DMS114 treated with DMSO at 0.1 percent for 48 hours (cell line): ENCODE results near the gene GPHN.
"Not testable (repeated sequence)": the region's sequence is repeated elsewhere in the genome, so short reads cannot be mapped to it uniquely, and the experiment has no call there.

Experiments
- DNase-seq: peaks from one replicate; lab custom pipeline; 2025; ENCODE audit not compliant: unreplicated experiment; lab: John Stamatoyannopoulos, UW

The GPHN gene

GRCh38 chr14:66758031-66758613 lies 250.2 kb downstream of the GPHN start:
- no peak for DNase-seq

DNA sequence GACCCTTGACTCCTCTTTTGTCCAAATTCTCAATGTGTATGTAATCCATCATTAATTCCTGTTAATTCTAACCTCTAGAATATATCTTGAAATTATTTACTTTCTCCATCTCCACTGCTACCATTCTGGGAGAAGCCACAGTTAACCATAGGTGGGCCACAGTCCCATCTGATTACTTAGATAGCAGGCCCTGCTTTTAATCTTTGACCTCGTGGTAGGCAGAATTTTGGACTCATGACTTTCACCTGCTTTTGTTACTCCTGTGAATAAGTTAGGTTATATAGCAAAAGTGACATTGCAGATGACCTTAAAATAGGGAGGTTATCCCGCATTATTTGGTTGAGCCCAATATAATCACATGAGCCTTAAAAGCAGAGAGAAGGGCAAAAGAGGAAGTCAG lies 264.2 kb downstream of the GPHN start:
- DNase-seq, result no peak

- no peak for DNase-seq
Observed at GRCh38 chr14:66782853-66783252, 274.9 kb downstream of the GPHN start.

DNA sequence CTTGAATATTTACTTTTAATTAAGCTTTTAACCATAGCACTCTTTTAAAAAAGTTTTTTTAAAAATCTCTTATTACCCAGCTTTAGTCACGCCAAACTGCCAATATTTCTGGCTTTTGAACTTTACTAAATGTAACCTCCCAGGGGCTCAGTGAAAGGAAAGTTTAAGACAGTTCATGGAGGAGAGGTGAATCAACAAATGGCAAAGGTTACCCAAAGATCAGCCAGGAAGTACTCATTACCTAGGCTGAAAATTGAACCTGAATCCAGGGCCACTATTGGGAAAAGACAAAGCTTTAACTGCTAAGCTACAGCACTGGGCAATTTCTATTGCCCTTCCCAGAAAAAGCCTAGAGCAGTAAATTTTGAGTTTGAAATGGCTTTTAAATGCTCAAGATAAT lies 282.2 kb downstream of the GPHN start:
- no peak for DNase-seq

GRCh38 chr14:66802962-66803361 lies 295.0 kb downstream of the GPHN start:
- DNase-seq, result no peak

DNA sequence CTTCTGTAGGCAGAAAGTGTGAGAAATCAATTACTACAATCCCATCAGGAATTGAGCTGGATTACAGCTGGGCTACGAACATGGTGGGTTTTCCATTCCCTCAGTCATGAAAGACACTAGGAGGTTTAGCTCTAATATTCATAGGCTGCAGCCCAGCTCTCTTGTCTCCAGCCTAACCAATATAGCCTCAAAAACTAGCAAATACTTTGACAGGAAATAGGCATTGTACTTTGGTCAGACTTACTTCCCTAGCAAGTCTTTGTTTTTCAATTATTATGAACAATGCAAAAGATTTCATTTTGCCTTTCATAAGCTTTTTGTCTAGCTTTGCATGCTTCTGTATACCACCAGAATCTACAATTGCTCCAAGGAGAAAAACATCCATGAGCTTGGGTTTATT lies 296.2 kb downstream of the GPHN start:
- DNase-seq, result no peak

GRCh38 chr14:66813636-66814035 lies 305.7 kb downstream of the GPHN start:
- no peak for DNase-seq

- no peak for DNase-seq
Observed at GRCh38 chr14:66815687-66816086, 307.7 kb downstream of the GPHN start.

- no peak for DNase-seq
Observed at GRCh38 chr14:66824251-66824650, 316.3 kb downstream of the GPHN start.

DNA sequence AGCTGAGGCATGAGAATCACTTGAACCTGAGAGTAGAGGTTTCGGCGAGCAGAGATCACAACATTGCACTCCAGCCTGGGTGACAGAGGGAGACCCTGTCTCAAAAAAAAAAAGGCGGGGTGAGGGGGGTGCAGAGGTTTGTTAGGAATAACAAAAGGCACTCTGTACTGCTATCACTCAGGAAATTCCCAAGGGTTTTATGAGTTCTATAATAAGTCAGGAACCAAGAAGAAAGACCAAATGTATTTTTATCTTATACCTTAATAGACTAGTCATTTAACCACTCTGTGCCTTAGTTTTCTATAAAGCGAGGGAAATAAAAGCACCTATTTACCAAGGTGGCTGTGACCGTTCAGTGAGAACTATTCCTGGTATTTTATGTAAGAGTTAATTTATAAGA lies 319.2 kb downstream of the GPHN start:
- no peak for DNase-seq

DNA sequence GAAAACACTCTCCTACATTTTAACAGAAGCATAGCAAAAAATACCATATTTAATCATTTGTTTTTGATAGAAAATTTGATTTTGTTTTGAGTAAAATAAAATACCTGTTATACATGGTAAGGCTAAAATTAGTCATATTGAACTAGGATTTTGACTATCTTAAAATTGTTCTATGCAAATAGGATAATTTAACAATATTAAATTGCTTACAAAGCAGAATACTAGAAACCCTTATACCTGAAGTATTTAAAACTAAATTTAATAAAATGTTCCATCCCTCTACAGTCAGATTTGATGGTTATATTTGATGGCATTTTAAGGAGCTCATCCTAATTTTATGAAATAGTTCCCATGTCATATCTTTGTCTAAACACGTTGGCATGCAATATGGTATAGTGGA lies 323.2 kb downstream of the GPHN start:
- DNase-seq, result no peak

- no peak for DNase-seq
Observed at GRCh38 chr14:66833816-66834215, 325.9 kb downstream of the GPHN start.

DNA sequence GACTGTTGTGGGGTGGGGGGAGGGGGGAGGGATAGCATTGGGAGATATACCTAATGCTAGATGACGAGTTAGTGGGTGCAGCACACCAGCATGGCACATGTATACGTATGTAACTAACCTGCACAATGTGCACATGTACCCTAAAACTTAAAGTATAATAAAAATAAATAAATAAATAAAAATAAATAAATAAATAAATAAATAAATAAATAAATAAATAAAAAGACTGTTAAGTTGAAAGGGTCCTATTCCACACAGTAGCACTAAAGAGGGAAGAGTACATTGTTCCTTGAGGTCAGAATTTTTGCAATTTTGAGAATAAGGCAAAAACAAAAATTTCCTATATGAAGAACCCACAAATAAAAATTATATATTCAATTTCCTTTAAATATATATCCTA lies 329.5 kb downstream of the GPHN start:
- DNase-seq, result not testable (repeated sequence)

- DNase-seq, result no peak
Observed at GRCh38 chr14:66842911-66843512, 335.1 kb downstream of the GPHN start.

DNA sequence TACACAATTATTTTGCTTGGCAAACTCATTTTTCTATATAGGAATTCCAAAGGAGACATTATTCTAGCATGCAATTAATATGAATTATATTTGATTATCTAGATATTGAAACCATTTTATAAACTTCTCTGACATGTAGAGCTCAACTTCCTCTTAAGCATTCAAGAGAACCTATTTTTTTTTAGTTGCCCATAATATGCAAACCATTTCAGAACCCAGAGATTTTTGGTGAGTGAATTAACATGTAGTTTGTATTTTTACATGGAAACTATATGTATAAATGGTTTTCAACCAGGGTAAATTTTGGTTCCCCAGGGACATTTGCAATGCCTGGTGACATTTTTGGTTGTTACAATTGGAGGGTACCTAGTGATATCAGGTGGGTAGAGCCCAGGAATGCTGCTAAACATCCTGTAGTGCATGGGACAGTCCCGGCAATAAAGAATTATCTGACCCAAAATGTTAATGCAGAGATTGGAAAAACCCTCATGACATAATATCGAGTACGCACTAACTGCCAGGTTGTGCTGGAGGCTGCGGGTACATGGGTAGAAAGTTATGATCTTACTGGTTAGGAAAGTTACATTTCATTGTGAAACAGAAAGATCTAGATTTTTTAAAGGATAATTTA lies 342.4 kb downstream of the GPHN start:
- DNase-seq, result no peak

GRCh38 chr14:66853311-66853710 lies 345.4 kb downstream of the GPHN start:
- no peak for DNase-seq

- DNase-seq, result no peak
Observed at GRCh38 chr14:66857867-66858266, 349.9 kb downstream of the GPHN start.

GRCh38 chr14:66859063-66859671 lies 351.2 kb downstream of the GPHN start:
- no peak for DNase-seq

DNA sequence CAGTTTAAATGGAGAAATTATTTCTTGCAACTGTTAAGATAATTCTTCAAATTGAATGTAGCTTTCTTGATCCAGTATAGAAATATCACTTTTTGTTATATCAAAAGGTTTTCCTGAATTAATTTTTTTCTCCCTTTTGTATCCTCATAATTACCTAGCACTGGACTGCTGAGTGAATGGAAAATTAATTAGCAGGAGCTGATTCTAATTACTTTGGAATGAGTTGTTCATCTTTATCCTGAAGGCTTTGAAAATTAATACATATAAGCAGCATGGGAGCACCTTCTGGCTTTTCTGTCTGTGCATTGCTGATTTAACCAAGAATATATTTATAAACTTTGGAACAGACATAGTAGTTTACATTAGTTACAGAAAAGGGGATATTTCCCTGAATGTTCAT lies 373.6 kb downstream of the GPHN start:
- DNase-seq, result no peak

- DNase-seq, result no peak
Observed at GRCh38 chr14:66884149-66884548, 376.2 kb downstream of the GPHN start.

- no peak for DNase-seq
Observed at GRCh38 chr14:66900719-66901118, 392.8 kb downstream of the GPHN start.

DNA sequence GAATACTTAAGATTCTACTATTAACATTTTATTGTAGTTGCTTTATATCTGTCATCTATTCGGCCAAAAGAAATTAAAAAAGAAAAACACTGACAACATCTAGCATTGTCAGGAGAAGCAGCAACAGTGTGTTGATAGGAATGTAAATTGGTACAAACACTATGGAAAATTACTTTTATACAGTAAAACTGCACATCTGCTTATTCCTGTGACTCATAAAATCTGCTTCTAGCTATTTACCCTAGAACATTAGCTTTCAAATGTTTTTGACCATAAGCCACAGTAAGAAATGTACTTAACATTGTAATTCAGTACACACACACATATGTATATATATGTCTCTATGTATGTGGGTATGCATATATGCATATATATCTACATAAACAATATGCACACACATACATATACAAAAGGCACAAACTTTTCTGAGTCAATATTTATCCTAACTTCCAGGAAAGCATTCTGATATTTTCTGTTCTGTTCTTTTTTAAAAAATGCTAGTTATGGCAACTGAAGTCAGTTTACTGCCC lies 402.4 kb downstream of the GPHN start:
- DNase-seq, result no peak
